Measurements from ENCODE around the gene AFF3.

DNA sequence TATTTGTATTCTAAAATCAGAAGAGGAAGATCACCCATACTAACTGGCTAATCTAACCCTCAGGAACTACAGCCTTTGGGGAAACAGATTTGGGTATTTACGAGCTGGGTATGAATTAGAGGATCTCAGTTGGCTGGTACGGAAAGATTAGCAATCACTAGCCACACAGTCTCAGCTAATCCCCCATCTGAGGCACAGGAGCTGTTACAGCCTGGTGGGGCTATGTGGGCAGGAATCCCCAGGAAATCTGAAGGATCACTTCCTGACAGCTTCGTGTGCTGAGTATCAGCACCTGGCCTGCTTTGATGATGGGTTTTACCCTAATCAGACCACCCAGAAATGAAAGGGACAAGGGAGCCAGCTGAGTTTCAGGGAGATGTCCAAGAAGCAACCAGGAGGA is 206.3 kb downstream of the AFF3 start:
- no peak for TF ChIP-seq EZH2 (optimal IDR thresholded peaks at IDR 0.05; ENCODE audit: low read depth, low read length)
- TF ChIP-seq, protein P1, sequence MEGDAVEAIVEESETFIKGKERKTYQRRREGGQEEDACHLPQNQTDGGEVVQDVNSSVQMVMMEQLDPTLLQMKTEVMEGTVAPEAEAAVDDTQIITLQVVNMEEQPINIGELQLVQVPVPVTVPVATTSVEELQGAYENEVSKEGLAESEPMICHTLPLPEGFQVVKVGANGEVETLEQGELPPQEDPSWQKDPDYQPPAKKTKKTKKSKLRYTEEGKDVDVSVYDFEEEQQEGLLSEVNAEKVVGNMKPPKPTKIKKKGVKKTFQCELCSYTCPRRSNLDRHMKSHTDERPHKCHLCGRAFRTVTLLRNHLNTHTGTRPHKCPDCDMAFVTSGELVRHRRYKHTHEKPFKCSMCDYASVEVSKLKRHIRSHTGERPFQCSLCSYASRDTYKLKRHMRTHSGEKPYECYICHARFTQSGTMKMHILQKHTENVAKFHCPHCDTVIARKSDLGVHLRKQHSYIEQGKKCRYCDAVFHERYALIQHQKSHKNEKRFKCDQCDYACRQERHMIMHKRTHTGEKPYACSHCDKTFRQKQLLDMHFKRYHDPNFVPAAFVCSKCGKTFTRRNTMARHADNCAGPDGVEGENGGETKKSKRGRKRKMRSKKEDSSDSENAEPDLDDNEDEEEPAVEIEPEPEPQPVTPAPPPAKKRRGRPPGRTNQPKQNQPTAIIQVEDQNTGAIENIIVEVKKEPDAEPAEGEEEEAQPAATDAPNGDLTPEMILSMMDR (IDR thresholded peaks at IDR 0.05; ENCODE audit: low read length) = no peak
